Endothelial cell of umbilical vein (primary cell): ENCODE measurements around the gene SLC4A4.

ENCODE experiments used
- CTCF ChIP-seq, 2 donors: IDR thresholded peaks; 1 replicate in 1 of 2; 2 replicates in 1 of 2; pipeline ENCODE4 v1.5.1; 2011; ENCODE audit warnings: low read length in 2 of 2, mild to moderate bottlenecking in 2 of 2, moderate library complexity in 2 of 2, control low read depth in 1 of 2, inconsistent platforms in 1 of 2, low read depth in 1 of 2; ENCODE audit not compliant: insufficient read depth in 1 of 2; ENCODE audit errors: extremely low read depth in 1 of 2
- EZH2 ChIP-seq: IDR thresholded peaks from 2 replicates; pipeline ENCODE4 v1.6.1; 2012; ENCODE audit warnings: borderline replicate concordance, low read depth, mild to moderate bottlenecking, moderate library complexity, low read length, inconsistent platforms; ENCODE audit not compliant: severe bottlenecking

- TF ChIP-seq CTCF (IDR thresholded peaks at IDR 0.05; ENCODE audit: extremely low read depth in 1 of 2, insufficient read depth in 1 of 2, low read depth in 1 of 2, low read length in 2 of 2) (no peak), EZH2 (no peak)
Observed at GRCh38 chr4:71334465-71334882, 4.3 kb upstream of the SLC4A4 start.
